ENCODE measurements around the gene CLECL1.
"Not testable (repeated sequence)": the region's sequence is repeated elsewhere in the genome, so short reads cannot be mapped to it uniquely, and the experiment has no call there.

Gene CLECL1

GRCh38 chr12:9692909-9693308 lies 40.0 kb downstream of the CLECL1 start:
- DNase-seq = no peak

GRCh38 chr12:9687228-9687627 lies 45.7 kb downstream of the CLECL1 start:
- no peak for DNase-seq

GRCh38 chr12:9685915-9686314 lies 47.0 kb downstream of the CLECL1 start:
- no peak for DNase-seq

- not testable (repeated sequence) for DNase-seq
Observed at GRCh38 chr12:9685366-9685765, 47.5 kb downstream of the CLECL1 start.

- DNase-seq = not testable (repeated sequence)
Observed at GRCh38 chr12:9682949-9683348, 49.9 kb downstream of the CLECL1 start.

GRCh38 chr12:9682508-9682907 lies 50.4 kb downstream of the CLECL1 start:
- not testable (repeated sequence) for DNase-seq

- no peak for DNase-seq
Observed at GRCh38 chr12:9674226-9674590, 58.7 kb downstream of the CLECL1 start.

GRCh38 chr12:9673404-9674225 lies 59.3 kb downstream of the CLECL1 start:
- no peak for DNase-seq

Data from inflammatory macrophage treated with lipopolysaccharide for 4 hours (primary cell).